A549 (cell line): ENCODE results near the gene HTR2B.

ENCODE experiments used
- CHD2 ChIP-seq: fragments of 150-350 bp; IDR thresholded peaks from 2 replicates; pipeline ENCODE4 v1.6.1; 2014; ENCODE audit warnings: low read length; ENCODE audit not compliant: partially characterized antibody
- EP300 ChIP-seq, 2 experiments: fragments of >200 bp; sonication (Bioruptor Twin); formaldehyde crosslinking; IDR thresholded peaks; 2 replicates in 1 of 2; 3 replicates in 1 of 2; pipeline ENCODE4 v1.6.1; 2016 to 2017
- FOXS1 ChIP-seq: fragments of 250-450 bp; sonication (Bioruptor Pico); IDR thresholded peaks from 2 replicates; pipeline ENCODE4 v1.5.0; 2020; ENCODE audit warnings: mild to moderate bottlenecking, moderate library complexity
- GATA3 ChIP-seq: IDR thresholded peaks from 2 replicates; pipeline ENCODE4 v1.6.1; 2012; ENCODE audit warnings: borderline replicate concordance
- MAZ ChIP-seq: fragments of 150-350 bp; IDR thresholded peaks from 2 replicates; pipeline ENCODE4 v1.6.1; 2014; ENCODE audit warnings: antibody characterized with exemption, low read depth, low read length, borderline replicate concordance
- NFE2L2 ChIP-seq: fragments of 150-350 bp; conservative IDR thresholded peaks from 2 replicates; pipeline ENCODE4 v1.6.1; 2014; ENCODE audit warnings: low read length
- POLR2A ChIP-seq: IDR thresholded peaks from 2 replicates; pipeline ENCODE4 v1.6.1; 2012; ENCODE audit warnings: mild to moderate bottlenecking, low read length
- TFCP2L1 ChIP-seq: fragments of 250-450 bp; sonication (Bioruptor Pico); IDR thresholded peaks from 2 replicates; pipeline ENCODE4 v1.5.0; 2021; ENCODE audit warnings: mild to moderate bottlenecking
- TF ChIP-seq, protein P1 (sequence below): fragments of 450-650 bp; IDR thresholded peaks from 2 replicates; pipeline ENCODE4 v1.6.1; 2014; ENCODE audit warnings: antibody characterized with exemption
- TF ChIP-seq, protein P2 (sequence below): fragments of >200 bp; sonication (Bioruptor Twin); formaldehyde crosslinking; IDR thresholded peaks from 3 replicates; pipeline ENCODE4 v1.5.1; 2016
- TF ChIP-seq, protein P3 (sequence below): IDR thresholded peaks from 2 replicates; pipeline ENCODE4 v1.6.1; 2012

DNA sequence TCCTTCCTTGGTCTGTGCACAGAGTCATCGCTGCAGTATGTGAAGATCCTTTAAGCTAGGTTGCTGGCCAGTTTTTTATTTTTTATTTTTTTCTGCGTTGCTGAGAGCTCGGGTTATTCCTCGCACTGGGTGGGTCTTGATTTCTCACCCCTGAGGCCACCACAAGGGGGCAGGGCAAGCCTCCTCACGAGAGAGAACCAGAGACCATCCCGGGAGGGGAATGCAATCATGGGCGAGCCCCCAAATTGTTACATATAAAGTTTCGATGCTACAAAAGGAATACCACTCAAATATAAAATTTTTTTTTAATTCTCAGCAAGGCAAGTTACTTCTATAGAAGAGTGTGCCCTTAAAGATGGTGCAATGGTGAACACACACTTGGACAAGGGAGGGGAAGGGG is 24.9 kb downstream of the HTR2B start:
- TF ChIP-seq, protein P1, sequence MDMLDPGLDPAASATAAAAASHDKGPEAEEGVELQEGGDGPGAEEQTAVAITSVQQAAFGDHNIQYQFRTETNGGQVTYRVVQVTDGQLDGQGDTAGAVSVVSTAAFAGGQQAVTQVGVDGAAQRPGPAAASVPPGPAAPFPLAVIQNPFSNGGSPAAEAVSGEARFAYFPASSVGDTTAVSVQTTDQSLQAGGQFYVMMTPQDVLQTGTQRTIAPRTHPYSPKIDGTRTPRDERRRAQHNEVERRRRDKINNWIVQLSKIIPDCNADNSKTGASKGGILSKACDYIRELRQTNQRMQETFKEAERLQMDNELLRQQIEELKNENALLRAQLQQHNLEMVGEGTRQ: no peak
- TF ChIP-seq TFCP2L1 (CRISPR knock-in tag): no peak
- TF ChIP-seq, protein P2, sequence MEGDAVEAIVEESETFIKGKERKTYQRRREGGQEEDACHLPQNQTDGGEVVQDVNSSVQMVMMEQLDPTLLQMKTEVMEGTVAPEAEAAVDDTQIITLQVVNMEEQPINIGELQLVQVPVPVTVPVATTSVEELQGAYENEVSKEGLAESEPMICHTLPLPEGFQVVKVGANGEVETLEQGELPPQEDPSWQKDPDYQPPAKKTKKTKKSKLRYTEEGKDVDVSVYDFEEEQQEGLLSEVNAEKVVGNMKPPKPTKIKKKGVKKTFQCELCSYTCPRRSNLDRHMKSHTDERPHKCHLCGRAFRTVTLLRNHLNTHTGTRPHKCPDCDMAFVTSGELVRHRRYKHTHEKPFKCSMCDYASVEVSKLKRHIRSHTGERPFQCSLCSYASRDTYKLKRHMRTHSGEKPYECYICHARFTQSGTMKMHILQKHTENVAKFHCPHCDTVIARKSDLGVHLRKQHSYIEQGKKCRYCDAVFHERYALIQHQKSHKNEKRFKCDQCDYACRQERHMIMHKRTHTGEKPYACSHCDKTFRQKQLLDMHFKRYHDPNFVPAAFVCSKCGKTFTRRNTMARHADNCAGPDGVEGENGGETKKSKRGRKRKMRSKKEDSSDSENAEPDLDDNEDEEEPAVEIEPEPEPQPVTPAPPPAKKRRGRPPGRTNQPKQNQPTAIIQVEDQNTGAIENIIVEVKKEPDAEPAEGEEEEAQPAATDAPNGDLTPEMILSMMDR: peak; percentile 43
- no peak for TF ChIP-seq POLR2A
- TF ChIP-seq EP300 (IDR thresholded peaks at IDR 0.05): no peak
- no peak for TF ChIP-seq CHD2
- no peak for TF ChIP-seq GATA3
- TF ChIP-seq MAZ: no peak
- no peak for TF ChIP-seq NFE2L2
- TF ChIP-seq, protein P3, sequence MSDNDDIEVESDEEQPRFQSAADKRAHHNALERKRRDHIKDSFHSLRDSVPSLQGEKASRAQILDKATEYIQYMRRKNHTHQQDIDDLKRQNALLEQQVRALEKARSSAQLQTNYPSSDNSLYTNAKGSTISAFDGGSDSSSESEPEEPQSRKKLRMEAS: no peak
- no peak for TF ChIP-seq FOXS1
